Activated CD8-positive, alpha-beta memory T cell treated with anti-CD3 and anti-CD28 coated beads, Interleukin-2, amount 10 ng/mL, durations not matched to agents 7 days and 5 days (primary cell): ENCODE measurements around the gene ZSCAN20. TPM values are rescaled to one million over a fixed set of nuclear protein-coding genes. Genes with fewer than 3 reads are reported as not detected.

Experiments used
- ATAC-seq: fragments of 150-1000 bp; cut with Tn5 transposase; one replicate; pipeline ENCODE4 v1.10.0; 2021; ENCODE audit warnings: moderate library complexity
- CTCF ChIA-PET: fragments of 350-600 bp; sonication (Branson Sonifier 250); formaldehyde crosslinking; loops from one replicate; lab custom pipeline; 2021; ENCODE audit warnings: antibody characterized with exemption; lab: Charles Lee
- DNase-seq: peaks from one replicate; pipeline ENCODE4 v3.0.0-alpha.2; 2020
- H3K27ac Mint-ChIP-seq: one replicate; pipeline ENCODE4 v1.8.0; 2021; ENCODE audit warnings: mild to moderate bottlenecking, mixed read lengths
- H3K27me3 Mint-ChIP-seq: one replicate; pipeline ENCODE4 v1.8.0; 2021; ENCODE audit warnings: mixed read lengths
- H3K36me3 Mint-ChIP-seq: one replicate; pipeline ENCODE4 v1.8.0; 2021; ENCODE audit warnings: mild to moderate bottlenecking, mixed read lengths
- H3K4me1 Mint-ChIP-seq: one replicate; pipeline ENCODE4 v1.8.0; 2021; ENCODE audit warnings: mixed read lengths
- H3K4me3 Mint-ChIP-seq: one replicate; pipeline ENCODE4 v1.8.0; 2021; ENCODE audit warnings: mild to moderate bottlenecking, moderate library complexity, mixed read lengths
- H3K9me3 Mint-ChIP-seq: one replicate; pipeline ENCODE4 v1.8.0; 2022; ENCODE audit warnings: low read depth, mixed read lengths
- total RNA-seq, 2 experiments: library from RNA; stranded (reverse); gene quantifications; one replicate each; pipeline ENCODE4 v1.2.3, GENCODE V29; 2021

Gene ZSCAN20
- total RNA-seq, result 1 to 10 TPM; 3.3 to 4.0 TPM

- Mint-ChIP-seq H3K4me3 (peak within 1 kb of the TSS; percentile 75), H3K36me3 (no peaks in the 10 kb centered on the region), H3K4me1 (peaks cover 33% of the 10 kb centered on the region), H3K27ac (peak within 1 kb of the TSS; percentile 72), H3K9me3 (no peaks in the 10 kb centered on the region), H3K27me3 (no peaks in the 10 kb centered on the region)
- CTCF ChIA-PET, result interaction anchor here (0.9 to 8.5 kb wide), 8 partner anchors 7 to 345 kb away, joined by 3 to 77 read pairs (median 8); no protein-coding TSS in a partner anchor
- ATAC-seq (peak; percentile 98), DNase-seq (peak; percentile 93)
Observed at GRCh38 chr1:33472269-33472980, at the start of gene ZSCAN20. Gene ZSCAN20 (plus strand): TSS chr1:33472645. CDS start chr1:33479289, 6,644 bp downstream.

- Mint-ChIP-seq H3K9me3 (no peaks in the 10 kb centered on the region), H3K36me3 (no peaks in the 10 kb centered on the region), H3K27ac (no peak overlapping the region), H3K27me3 (peaks cover 51% of the 10 kb centered on the region), H3K4me1 (peaks cover 5% of the 10 kb centered on the region), H3K4me3 (no peak overlapping the region)
- CTCF ChIA-PET, result no interaction called here
- DNase-seq (no peak), ATAC-seq (no peak)
Observed at GRCh38 chr1:33424205-33424604, 48.2 kb upstream of the ZSCAN20 start.

- CTCF ChIA-PET, result no interaction called here
- DNase-seq, result no peak
- peaks cover 51% of the 10 kb centered on the region for H3K27me3 Mint-ChIP-seq
Observed at GRCh38 chr1:33424610-33425009, 47.8 kb upstream of the ZSCAN20 start.

GRCh38 chr1:33425900-33426299 is 46.5 kb upstream of the ZSCAN20 start:
- peaks cover 7% of the 10 kb centered on the region for H3K4me1 Mint-ChIP-seq
- no peak overlapping the region for H3K27ac Mint-ChIP-seq
- H3K9me3 Mint-ChIP-seq, result no peaks in the 10 kb centered on the region
- H3K4me3 Mint-ChIP-seq, result no peak overlapping the region
- ATAC-seq, result no peak
- no peak for DNase-seq
- CTCF ChIA-PET, result no interaction called here
- no peaks in the 10 kb centered on the region for H3K36me3 Mint-ChIP-seq
- H3K27me3 Mint-ChIP-seq, result peaks cover 42% of the 10 kb centered on the region

More at GRCh38 chr1:33424610-33425009, 47.8 kb upstream of the ZSCAN20 start:
- ATAC-seq, result no peak
- H3K36me3 Mint-ChIP-seq, result no peaks in the 10 kb centered on the region
- peaks cover 5% of the 10 kb centered on the region for H3K4me1 Mint-ChIP-seq
- no peak overlapping the region for H3K4me3 Mint-ChIP-seq
- no peaks in the 10 kb centered on the region for H3K9me3 Mint-ChIP-seq
- no peak overlapping the region for H3K27ac Mint-ChIP-seq

GRCh38 chr1:33426916-33427315 is 45.5 kb upstream of the ZSCAN20 start:
- Mint-ChIP-seq H3K27ac (no peak overlapping the region), H3K27me3 (peaks cover 38% of the 10 kb centered on the region), H3K9me3 (no peaks in the 10 kb centered on the region), H3K36me3 (no peaks in the 10 kb centered on the region), H3K4me3 (no peak overlapping the region), H3K4me1 (peaks cover 9% of the 10 kb centered on the region)
- ATAC-seq (no peak), DNase-seq (no peak)
- CTCF ChIA-PET, result interaction anchor here (1.0 kb wide), 1 partner anchor 714 kb away, joined by 3 read pairs; no protein-coding TSS in a partner anchor

- ATAC-seq (no peak), DNase-seq (no peak)
- Mint-ChIP-seq H3K4me3 (no peak overlapping the region), H3K4me1 (peaks cover 9% of the 10 kb centered on the region), H3K27ac (no peak overlapping the region), H3K27me3 (peaks cover 32% of the 10 kb centered on the region), H3K9me3 (no peaks in the 10 kb centered on the region), H3K36me3 (no peaks in the 10 kb centered on the region)
- CTCF ChIA-PET, result no interaction called here
Observed at GRCh38 chr1:33428661-33429060, 43.8 kb upstream of the ZSCAN20 start.

GRCh38 chr1:33429332-33429731 is 43.1 kb upstream of the ZSCAN20 start:
- no peak overlapping the region for H3K27ac Mint-ChIP-seq
- no peak overlapping the region for H3K4me3 Mint-ChIP-seq
- no peaks in the 10 kb centered on the region for H3K36me3 Mint-ChIP-seq
- DNase-seq (no peak), ATAC-seq (no peak)
- H3K27me3 Mint-ChIP-seq, result peaks cover 33% of the 10 kb centered on the region
- H3K4me1 Mint-ChIP-seq, result peaks cover 12% of the 10 kb centered on the region
- no peaks in the 10 kb centered on the region for H3K9me3 Mint-ChIP-seq
- CTCF ChIA-PET, result no interaction called here

- ATAC-seq (peak; percentile 6), DNase-seq (no peak)
- H3K9me3 Mint-ChIP-seq, result no peaks in the 10 kb centered on the region
- peaks cover 40% of the 10 kb centered on the region for H3K27me3 Mint-ChIP-seq
- CTCF ChIA-PET, result interaction anchor here (1.0 kb wide), 1 partner anchor 12 kb away, joined by 3 read pairs; no protein-coding TSS in a partner anchor
- H3K4me1 Mint-ChIP-seq, result peaks cover 12% of the 10 kb centered on the region
- H3K36me3 Mint-ChIP-seq, result no peaks in the 10 kb centered on the region
- H3K4me3 Mint-ChIP-seq, result no peak overlapping the region
- H3K27ac Mint-ChIP-seq, result no peak overlapping the region
Observed at GRCh38 chr1:33429856-33430691, 42.4 kb upstream of the ZSCAN20 start.

GRCh38 chr1:33430692-33431593 is 41.5 kb upstream of the ZSCAN20 start, which contains the start of gene PHC2:
Gene PHC2 (minus strand): TSS chr1:33431095. CDS start chr1:33375539, 55,556 bp downstream.
- Mint-ChIP-seq H3K4me3 (peak within 1 kb of the TSS; percentile 41), H3K27ac (no peak within 1 kb of the TSS), H3K36me3 (no peaks in the 10 kb centered on the region), H3K27me3 (peaks cover 40% of the 10 kb centered on the region), H3K9me3 (no peaks in the 10 kb centered on the region), H3K4me1 (peaks cover 9% of the 10 kb centered on the region)
- CTCF ChIA-PET, result interaction anchor here (1.0 to 2.2 kb wide), 2 partner anchors 13 to 40 kb away, joined by 3 to 9 read pairs; partner anchors contain the start of gene ZSCAN20
- peak; percentile 92 for DNase-seq
- ATAC-seq, result peak; percentile 99

GRCh38 chr1:33433509-33434362 is 38.7 kb upstream of the ZSCAN20 start:
- CTCF ChIA-PET, result interaction anchor here (1.1 kb wide), 1 partner anchor 11 kb away, joined by 3 read pairs; no protein-coding TSS in a partner anchor
- Mint-ChIP-seq H3K27ac (no peak overlapping the region), H3K36me3 (no peaks in the 10 kb centered on the region), H3K27me3 (peaks cover 57% of the 10 kb centered on the region), H3K4me1 (peaks cover 6% of the 10 kb centered on the region), H3K9me3 (no peaks in the 10 kb centered on the region), H3K4me3 (no peak overlapping the region)
- ATAC-seq, result no peak
- no peak for DNase-seq

GRCh38 chr1:33434363-33434750 is 38.1 kb upstream of the ZSCAN20 start:
- DNase-seq, result no peak
- Mint-ChIP-seq H3K9me3 (no peaks in the 10 kb centered on the region), H3K4me3 (no peak overlapping the region), H3K27ac (no peak overlapping the region), H3K27me3 (peaks cover 63% of the 10 kb centered on the region), H3K36me3 (no peaks in the 10 kb centered on the region), H3K4me1 (peaks cover 6% of the 10 kb centered on the region)
- CTCF ChIA-PET, result no interaction called here
- no peak for ATAC-seq
